HG03280 (cell line): ENCODE results near the gene OSBPL9.
"Not testable (repeated sequence)": the region's sequence is repeated elsewhere in the genome, so short reads cannot be mapped to it uniquely, and the experiment has no call there.

ENCODE experiments used
- ATAC-seq: cut with Tn5 transposase; IDR thresholded peaks from one replicate; pipeline ENCODE4 v1.9.1; 2021; ENCODE audit warnings: mild to moderate bottlenecking, moderate library complexity; ENCODE audit not compliant: unreplicated experiment

OSBPL9 gene

DNA sequence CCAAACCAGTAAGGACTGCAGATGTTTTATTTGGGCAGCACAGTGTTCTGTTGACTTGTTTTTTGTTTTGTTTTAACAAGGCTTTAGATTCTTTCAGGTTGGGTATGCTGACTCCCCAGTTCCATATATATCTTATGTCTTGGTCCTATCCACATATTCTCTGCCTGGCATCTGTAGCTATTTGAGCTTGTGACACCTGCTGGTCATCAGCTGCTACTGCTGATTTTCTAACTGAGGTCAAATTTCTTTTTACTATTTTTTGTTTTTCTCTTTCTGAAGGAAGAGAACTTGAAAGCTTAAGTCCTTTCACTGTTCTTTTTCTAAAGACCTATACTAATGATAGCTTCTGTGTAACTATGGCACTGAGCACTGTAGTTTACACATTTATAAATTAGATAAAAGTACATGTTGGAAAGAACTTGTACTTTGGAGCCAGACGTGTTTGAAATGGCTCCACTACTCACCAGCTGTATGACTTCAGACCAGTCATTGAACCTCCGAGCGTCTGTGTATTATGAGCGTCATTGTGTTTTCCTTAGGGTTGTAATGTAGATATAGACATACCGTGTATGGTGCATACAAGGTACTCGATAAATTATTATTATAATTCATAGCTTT, 152.2 kb downstream of the OSBPL9 start:
- ATAC-seq, result peak; percentile 65

DNA sequence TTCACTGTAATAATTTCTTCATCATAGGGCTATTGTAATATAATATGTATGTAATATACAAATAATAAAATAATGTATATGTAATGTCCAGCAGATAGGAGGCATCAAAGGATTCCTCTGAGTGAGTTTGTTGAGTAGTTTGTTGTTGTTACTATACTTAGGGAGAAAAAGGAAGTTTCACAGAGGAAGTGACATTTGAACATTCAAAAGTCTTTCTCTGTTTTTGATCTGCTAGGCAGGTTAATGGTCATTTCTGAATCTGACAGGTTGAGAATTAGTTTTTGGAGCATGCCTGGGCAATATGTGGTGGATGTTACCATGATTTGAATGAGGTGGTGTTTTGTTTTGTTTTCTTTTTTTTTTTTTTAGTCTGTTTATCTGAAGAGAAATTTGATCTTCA, 159.5 kb downstream of the OSBPL9 start:
- no peak for ATAC-seq

DNA sequence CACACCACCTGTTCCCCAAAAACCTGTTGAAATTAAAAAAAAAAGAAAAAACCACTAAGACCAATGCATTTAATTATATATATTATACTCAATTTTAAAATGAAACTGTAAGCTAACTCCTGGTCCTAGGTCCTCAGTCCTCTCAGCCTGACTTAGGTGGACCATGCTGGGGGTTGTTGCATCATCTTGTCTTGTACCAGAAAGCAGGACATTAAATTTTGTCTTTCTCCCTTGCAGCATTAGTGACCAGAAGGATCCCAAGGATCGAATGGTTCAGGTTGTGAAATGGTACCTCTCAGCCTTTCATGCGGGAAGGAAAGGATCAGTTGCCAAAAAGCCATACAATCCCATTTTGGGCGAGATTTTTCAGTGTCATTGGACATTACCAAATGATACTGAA, 164.0 kb downstream of the OSBPL9 start:
- no peak for ATAC-seq

DNA sequence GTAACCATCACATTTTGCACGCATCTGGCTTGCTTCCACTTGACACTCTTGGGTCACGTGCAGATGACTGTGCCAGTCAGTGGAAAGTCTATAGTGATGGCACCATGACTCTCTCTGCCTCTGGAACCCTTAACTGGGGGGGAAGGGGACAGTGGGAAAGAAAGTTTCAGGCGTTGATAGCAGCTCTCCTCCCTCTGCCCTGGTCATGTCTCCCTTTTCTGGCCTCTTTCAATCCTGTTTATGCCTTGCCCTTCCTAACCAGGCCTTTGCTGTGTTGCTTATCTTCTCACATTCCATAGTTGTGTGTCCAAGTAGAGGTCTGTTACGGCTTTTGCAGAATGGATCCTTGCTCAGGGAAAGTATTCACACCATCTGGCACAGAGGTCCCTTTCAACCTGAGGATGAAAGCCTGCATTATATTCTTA, 168.1 kb downstream of the OSBPL9 start:
- no peak for ATAC-seq

DNA sequence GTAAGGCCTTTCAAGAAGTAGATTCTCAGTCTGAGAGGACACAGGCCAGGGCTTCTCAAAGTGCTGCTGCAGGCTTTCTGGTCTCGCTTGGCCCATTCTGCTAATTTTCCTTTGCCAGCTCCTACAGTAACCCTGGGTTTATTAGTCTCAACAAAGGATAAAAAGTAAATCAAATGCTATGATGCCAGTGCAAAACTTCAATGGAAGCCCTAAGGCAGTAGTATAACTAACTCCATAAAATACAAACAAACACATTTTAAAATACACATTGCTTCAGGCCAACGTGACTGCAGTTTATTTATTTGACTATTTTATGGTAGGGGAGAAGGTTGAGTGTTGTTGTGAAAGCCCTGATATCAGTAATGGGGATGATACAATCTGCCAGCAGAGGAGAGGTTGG, 172.0 kb downstream of the OSBPL9 start:
- no peak for ATAC-seq

DNA sequence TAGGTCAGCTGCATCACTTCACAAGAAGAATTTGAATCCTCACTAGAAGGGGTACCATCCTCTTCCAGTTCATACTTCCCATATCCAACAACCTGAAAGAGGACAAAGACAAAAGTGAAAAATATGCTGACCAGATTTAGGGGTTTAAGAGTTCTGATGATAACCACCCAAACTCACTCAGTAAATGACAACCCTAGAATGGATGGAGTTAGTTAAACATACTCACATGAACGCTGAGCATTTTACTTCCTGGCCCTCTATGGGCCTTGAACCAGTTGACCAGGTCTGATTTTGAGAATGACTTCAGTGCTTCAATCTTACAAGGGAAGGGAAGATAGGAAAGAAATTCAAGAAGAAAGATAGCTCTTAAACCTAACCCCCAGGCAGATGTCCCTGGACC, 172.4 kb downstream of the OSBPL9 start:
- ATAC-seq, result no peak

DNA sequence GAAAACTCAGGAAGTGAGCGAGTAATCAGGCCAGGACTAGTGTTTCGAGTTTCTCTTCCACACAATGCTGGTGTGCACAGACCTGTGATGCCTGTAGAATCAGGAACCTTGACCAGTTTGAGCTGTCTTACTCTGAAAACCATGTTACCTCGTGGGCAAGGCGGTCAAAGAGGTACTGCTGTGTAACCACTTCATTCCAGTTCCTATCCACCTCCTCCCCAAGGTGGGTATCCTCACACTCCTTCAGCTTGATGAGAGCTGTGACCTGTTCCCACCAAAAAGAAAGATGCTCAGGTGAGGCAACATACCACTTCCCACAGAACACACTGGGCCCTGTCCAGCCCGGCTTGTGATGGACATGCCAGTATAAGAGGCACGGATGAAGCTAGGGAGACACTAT, 173.5 kb downstream of the OSBPL9 start:
- no peak for ATAC-seq

DNA sequence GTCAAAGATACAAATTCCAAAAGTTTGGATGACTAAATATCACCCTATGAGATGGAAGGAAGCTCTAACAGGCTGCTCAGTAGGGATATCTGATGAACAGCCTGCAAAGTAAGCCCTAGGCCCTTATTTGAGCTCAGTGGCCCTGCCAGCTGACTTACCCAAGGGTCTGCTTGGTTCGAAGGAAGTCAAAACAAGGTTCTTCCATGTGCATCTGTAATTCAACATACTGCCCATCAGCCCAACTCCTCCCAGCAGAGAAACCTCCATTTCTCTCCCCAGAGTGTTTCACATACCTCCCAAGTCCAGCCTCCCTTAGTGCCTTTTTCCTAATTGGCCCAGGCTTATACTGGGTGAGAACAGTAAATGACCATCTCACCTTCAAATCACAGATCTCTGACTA, 175.0 kb downstream of the OSBPL9 start:
- no peak for ATAC-seq

DNA sequence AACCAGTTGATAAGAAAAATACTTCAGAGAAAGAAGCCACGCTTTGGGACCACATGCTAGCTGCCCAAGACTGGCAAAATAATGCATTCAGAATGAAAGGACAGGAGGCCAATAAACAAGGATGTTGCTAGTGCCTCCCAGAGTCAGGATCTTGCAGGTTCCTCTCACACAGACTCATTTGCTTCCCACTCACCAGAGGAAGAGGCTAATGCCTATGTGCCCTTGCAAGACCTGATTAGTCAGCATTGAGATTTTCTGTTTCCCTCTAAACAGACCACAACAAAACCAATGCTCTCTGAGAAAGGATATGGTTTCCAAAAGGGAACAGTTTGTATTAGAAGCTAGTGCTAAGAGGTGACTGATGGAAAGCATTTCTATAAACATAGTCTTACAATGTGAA, 176.0 kb downstream of the OSBPL9 start:
- no peak for ATAC-seq

DNA sequence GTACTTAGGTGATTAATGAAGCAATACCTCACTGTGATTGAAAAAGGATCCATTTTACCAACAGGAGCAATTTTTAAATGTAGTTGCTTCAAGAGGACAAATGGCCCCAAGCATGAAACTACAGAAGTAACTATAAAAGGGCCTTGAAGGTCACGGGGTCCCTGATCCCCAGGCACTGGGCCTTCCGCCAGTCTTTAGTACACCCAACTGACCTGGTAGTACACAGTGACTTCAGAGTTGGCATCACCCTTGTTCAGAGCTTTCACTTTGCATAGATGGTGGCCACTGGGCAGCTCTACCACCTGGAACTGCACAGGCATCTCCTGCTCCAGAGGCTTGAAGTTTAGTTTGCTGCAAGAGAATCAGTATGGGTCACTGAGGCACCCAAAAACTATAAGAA, 177.4 kb downstream of the OSBPL9 start:
- ATAC-seq, result no peak

DNA sequence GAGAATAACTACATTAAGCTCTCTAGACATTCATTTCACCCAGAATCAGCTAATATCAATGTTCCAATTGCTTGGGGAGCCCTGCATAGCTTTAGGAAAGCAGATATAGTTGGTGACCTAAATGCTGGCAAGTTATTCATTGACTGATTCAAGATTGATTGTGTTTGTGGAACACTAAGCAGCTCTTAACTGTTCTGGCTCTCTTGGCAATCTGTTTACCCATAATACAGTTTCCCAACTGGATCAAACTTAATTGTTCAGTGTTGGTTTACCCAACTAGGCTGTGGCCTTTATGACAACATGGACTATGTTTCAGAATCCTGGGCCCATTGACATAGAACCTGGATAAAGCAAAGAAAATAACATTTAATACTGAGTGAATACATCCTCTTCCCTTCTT, 178.0 kb downstream of the OSBPL9 start:
- no peak for ATAC-seq

DNA sequence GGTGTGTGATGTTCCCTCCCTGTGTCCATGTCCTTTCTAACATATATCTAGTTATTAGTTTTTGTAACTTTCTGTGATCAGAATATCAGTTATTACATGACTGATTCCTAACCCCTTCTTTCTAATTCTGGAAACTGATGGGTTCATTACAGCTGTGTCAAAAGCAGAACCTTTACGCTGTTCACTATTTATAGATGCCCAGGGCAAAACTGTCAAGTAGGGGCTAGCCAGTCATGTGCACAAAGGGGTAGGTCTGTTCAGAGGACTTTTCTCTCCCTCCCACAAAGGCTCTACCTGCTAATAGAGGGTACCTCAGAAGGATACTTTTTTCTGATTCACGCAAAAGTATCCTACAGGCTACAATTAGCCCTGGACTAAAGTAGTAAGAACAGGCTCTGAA, 182.5 kb downstream of the OSBPL9 start:
- ATAC-seq, result no peak

DNA sequence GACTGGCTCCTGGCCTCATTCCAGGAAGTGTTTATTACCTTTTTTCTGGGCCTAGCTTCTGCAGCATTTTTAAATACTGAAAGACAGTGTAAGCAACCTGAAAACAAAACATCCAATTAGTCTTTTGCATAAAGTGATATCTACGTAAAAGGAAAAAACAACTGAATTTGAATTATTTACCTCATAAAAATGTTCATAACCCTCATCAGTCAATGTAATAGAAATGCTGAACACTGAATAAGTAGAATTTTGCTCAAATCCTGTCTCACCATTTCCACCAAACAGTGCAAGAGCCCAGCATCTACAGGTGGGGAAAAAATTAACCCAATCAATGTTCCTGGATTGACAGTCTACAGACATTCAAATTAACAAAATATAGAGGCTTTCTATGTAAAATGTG, 197.6 kb downstream of the OSBPL9 start:
- no peak for ATAC-seq

DNA sequence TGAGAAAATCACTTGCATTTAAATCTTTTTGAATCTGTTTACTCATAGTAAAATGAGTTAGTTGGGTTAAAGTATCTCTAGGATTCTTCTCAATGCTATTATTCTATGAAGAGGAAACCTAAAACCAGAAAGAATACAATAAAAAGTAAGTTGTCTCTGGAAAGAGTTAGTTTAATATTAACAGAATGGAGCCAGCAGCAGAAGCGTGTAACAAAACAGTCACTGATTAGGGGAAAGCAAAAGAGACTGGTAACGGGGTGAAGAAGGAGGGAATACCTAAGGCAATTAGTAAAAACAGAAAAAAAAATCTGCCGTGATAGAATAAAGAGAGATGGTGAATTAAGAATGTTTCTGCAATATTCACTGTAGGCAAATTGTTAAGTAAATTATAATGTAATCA, 201.6 kb downstream of the OSBPL9 start:
- no peak for ATAC-seq

DNA sequence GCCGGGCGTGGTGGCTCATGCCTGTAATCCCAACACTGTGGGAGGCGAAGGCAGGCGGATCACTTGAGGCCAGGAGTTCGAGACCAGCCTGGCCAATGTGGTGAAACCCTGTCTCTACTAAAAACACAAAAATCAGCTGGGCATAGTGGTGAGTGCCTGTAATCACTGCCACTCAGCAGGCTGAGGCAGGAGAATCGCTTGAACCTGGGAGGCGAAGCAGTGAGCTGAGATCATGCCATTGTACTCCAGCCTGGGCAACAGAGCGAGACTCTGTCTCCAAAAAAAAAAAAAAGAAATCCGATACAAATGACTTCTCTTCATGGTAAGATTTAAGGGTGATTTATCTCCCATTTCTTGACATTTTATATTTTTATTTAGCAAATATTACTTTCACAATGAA, 202.1 kb downstream of the OSBPL9 start:
- ATAC-seq, result not testable (repeated sequence)

DNA sequence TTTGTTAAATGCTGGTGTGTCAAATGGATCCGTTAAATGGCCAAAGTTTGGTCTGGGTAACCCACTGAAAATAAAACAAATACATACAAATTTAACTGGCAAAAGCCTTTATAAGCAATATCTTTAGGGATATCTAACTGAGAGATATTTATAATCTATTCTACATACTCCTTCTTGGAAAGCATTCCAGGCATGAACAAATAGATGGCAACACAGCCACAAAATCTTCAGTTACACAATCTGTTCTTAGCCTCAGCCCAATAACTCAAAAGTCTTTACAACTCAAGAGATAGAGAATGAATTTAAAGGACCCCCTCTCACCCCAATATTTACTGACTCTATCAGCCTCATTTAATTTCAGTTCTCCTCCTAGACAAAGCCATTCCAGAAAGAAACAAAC, 202.9 kb downstream of the OSBPL9 start:
- no peak for ATAC-seq

DNA sequence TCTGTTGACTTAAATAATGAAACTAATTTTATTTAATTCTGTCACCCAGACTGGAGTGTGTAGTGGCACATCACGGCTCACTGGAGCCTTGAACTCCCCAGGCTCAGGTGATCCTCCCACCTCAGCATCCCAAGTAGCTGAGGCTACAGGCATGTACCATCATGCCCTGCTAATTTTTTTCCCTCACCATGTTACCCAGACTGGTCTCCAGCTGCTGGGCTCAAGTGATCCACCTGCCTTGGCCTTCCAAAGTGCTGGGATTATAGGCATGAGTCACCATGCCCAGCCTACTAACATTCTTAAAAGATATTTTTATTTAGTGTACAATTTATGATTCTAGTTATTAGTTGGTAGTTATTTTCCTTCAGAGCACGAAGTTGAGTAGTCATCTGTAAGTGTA, 212.2 kb downstream of the OSBPL9 start:
- ATAC-seq, result no peak

DNA sequence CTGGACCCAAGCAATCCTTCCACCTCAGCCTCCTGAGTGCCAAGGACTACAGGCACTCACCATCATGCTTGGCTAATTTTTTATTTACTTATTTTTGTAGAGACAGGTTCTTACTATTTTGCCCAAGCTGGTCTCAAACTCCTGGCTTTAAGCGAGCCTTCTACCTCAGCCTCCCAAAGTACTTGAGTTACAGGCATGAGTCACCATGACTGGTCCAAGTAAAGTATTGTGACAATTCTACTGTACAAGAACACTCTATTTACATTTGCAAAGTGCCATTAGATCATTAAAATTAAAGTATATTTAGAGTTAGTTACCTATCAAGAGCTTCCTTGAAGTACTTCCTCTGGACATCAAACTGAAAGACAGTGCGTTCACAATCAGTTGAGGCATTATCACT, 216.8 kb downstream of the OSBPL9 start:
- no peak for ATAC-seq

DNA sequence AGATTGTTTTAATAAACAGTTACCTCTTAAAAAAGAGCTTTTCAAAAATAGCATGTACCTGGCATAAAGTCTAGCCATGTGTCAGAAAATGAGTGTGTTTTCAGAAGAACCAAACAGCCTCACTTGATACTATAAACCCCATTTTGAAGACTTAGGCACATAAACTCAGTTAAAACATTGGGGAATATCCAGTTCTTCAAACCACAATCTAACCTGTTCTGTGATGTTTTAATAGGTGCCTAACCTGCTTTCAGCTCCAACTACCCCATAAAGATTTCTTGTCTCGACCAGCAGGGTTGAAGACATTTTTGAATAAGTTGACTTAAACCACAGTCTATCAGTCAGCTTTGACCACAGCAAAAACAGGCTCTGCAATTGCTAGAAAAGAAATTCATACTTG, 220.4 kb downstream of the OSBPL9 start:
- ATAC-seq, result no peak
